Pons (tissue), 1 donor: ENCODE results near the gene PDE10A.

ENCODE experiments used
- DNase-seq: peaks from one replicate; pipeline ENCODE4 v3.0.0-alpha.2; 2016; ENCODE audit warnings: low spot score

PDE10A gene

GRCh38 chr6:165678429-165678828 lies 15.4 kb upstream of the PDE10A start:
- DNase-seq, result no peak

GRCh38 chr6:165677091-165677490 lies 14.1 kb upstream of the PDE10A start:
- no peak for DNase-seq

- no peak for DNase-seq
Measured at GRCh38 chr6:165676435-165677068, 13.5 kb upstream of the PDE10A start.

GRCh38 chr6:165675120-165675519 lies 12.1 kb upstream of the PDE10A start:
- no peak for DNase-seq

- DNase-seq, result no peak
Measured at GRCh38 chr6:165674155-165675029, 11.4 kb upstream of the PDE10A start.

GRCh38 chr6:165671222-165671768 lies 8.3 kb upstream of the PDE10A start:
- DNase-seq, result no peak

- no peak for DNase-seq
Measured at GRCh38 chr6:165668951-165669350, 5.9 kb upstream of the PDE10A start.

GRCh38 chr6:165665384-165665672 lies 2.3 kb upstream of the PDE10A start:
- no peak for DNase-seq

- DNase-seq, result no peak
Measured at GRCh38 chr6:165664559-165665383, 1.7 kb upstream of the PDE10A start.

- DNase-seq, result no peak
Measured at GRCh38 chr6:165663736-165664558, 906 bp upstream of the PDE10A start.

- DNase-seq, result no peak
Measured at GRCh38 chr6:165663377-165663735, 315 bp upstream of the PDE10A start.

- no peak for DNase-seq
Measured at GRCh38 chr6:165662041-165662748, 846 bp downstream of the PDE10A start.

GRCh38 chr6:165661664-165662025 lies 1.4 kb downstream of the PDE10A start:
- DNase-seq, result no peak

GRCh38 chr6:165660857-165661663 lies 2.0 kb downstream of the PDE10A start:
- no peak for DNase-seq

GRCh38 chr6:165659945-165660856 lies 2.8 kb downstream of the PDE10A start:
- no peak for DNase-seq

GRCh38 chr6:165658395-165659058 lies 4.5 kb downstream of the PDE10A start:
- DNase-seq, result no peak

- no peak for DNase-seq
Measured at GRCh38 chr6:165657325-165657680, 5.7 kb downstream of the PDE10A start.

GRCh38 chr6:165656581-165657324 lies 6.3 kb downstream of the PDE10A start:
- DNase-seq, result no peak
